ENCODE measurements around the gene TEX14.
"Not testable (repeated sequence)": the region's sequence is repeated elsewhere in the genome, so short reads cannot be mapped to it uniquely, and the experiment has no call there.

Gene TEX14

GRCh38 chr17:58593123-58593522 is 98.7 kb downstream of the TEX14 start:
- DNase-seq, result no peak

GRCh38 chr17:58591455-58591854 is 100.4 kb downstream of the TEX14 start:
- no peak for DNase-seq

DNA sequence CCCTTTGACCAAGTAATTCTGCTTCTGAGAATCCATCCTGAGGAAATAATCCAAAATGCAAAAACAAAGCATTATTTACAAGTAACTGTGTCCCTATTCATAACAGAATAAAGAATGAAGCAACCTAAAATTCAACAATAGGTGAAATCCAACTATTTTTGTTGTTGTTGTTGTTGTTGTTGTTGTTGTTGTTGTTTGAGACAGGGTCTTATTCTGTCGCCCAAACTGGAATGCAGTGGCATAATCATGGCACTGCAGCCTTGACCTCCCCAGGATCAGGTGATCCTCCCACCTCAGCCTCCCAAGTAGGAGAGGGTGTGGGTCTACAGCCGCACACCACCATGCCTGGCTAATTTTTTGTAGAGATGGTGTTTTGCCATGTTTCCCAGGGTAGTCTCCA is 101.5 kb downstream of the TEX14 start:
- no peak for DNase-seq

- DNase-seq, result peak; percentile 55
Measured at GRCh38 chr17:58587713-58588117, 104.1 kb downstream of the TEX14 start.

- DNase-seq, result no peak
Measured at GRCh38 chr17:58586009-58586644, 105.7 kb downstream of the TEX14 start.

- DNase-seq, result no peak
Measured at GRCh38 chr17:58585554-58585953, 106.3 kb downstream of the TEX14 start.

GRCh38 chr17:58583486-58583885 is 108.4 kb downstream of the TEX14 start:
- no peak for DNase-seq

DNA sequence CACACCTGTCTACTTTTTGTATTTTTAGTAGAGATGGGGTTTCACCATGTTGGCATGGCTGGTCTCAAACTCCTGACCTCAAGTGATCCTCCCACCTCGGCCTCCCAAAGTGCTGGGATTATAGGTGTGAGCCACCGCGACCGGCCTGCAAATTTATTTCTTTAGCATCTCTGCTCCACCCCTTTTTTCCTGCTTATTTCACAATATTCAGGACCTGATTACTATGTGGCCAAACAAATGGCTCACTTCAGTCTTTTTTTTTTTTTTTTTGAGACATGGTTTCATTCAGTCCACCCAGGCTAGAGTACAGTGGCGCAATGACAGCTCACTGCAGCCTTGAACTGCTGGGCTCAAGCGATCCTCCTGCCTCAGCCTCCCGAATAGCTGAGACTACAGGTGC is 109.1 kb downstream of the TEX14 start:
- DNase-seq, result not testable (repeated sequence)

- no peak for DNase-seq
Measured at GRCh38 chr17:58580671-58581070, 111.2 kb downstream of the TEX14 start.

DNA sequence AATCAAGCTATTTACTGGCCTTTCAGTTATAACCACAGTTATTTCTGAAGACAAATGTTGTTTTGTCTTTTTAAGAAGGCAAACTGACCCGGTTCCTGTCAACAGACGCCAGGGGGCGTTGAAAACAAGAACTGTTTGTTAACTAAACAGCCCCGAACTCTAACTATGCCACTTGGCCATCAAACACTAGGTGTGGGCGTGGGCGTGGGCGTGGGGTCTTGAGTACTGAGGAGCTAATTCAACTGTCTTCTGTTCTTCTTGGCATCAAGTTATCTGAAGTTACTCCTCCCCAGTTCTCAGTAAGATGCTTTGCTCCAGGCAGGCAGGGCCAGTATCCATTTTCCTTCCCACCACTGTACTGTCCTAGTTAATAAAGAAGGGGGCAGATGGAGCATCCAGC is 114.1 kb downstream of the TEX14 start:
- DNase-seq, result peak; percentile 30

- DNase-seq, result no peak
Measured at GRCh38 chr17:58576679-58577367, 115.0 kb downstream of the TEX14 start.

GRCh38 chr17:58575511-58575910 is 116.3 kb downstream of the TEX14 start:
- no peak for DNase-seq

- no peak for DNase-seq
Measured at GRCh38 chr17:58574025-58574424, 117.8 kb downstream of the TEX14 start.

DNA sequence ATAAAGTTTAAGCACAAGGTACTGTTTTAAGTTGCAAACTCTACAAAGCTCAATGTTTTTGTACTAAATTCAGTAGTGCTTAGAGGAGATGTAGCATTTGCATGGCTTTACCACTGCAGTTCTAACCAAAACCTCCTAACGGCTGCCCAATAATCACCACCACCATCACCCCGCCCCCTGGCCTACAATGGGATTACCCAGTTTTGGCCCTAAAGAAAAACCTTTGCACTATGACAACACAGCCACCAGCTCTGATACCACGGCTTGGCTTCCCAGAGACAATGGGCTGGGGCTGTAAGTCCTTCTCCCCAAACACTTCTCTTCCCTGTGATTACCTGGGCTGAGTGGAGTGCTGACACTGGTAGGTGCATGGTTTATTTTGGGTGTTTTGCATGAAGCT is 119.0 kb downstream of the TEX14 start:
- DNase-seq, result no peak

GRCh38 chr17:58570758-58571157 is 121.1 kb downstream of the TEX14 start:
- DNase-seq, result no peak

GRCh38 chr17:58569196-58569595 is 122.6 kb downstream of the TEX14 start:
- no peak for DNase-seq

DNA sequence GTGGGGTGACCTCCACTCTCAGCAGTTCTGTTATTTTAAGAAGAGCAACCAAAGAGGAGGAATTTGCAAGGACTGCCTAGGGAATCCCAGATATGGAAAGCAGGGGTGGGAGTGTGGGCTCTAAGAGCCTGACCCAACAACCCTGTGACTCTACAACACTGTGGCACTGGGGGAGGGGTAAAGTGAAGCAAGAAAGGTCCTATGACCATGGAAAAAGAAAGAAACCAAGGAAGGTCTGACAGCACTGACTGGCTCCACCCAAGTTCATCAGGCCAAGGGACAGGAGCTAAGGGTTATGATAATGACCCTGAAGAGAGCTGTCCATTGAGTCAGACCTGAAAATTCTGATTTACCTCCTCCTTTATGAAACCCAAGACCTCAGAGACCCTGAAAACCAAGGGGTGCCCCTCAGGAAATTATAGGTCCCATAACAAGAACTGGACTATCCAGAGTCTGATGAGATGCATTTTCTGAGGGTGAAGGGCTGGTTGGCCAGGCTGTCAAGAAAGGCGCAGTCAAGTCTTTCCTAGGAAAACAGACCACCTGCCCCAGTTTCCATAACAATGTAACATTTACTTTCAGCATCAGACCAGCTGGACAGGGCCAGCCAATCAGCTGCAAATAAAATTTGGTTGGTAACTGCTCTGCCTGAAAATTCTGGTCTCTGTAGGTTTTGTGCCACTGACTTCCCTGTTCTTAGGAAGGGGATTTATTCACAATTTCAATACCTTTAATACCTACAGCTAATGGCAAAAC is 123.6 kb downstream of the TEX14 start:
- no peak for DNase-seq

GRCh38 chr17:58565389-58566311 is 126.2 kb downstream of the TEX14 start:
- DNase-seq, result no peak

GRCh38 chr17:58564971-58565370 is 126.9 kb downstream of the TEX14 start:
- no peak for DNase-seq

- no peak for DNase-seq
Measured at GRCh38 chr17:58564243-58564642, 127.6 kb downstream of the TEX14 start.

GRCh38 chr17:58560511-58560910 is 131.3 kb downstream of the TEX14 start:
- DNase-seq, result no peak

- DNase-seq, result no peak
Measured at GRCh38 chr17:58557981-58558380, 133.9 kb downstream of the TEX14 start.

DNA sequence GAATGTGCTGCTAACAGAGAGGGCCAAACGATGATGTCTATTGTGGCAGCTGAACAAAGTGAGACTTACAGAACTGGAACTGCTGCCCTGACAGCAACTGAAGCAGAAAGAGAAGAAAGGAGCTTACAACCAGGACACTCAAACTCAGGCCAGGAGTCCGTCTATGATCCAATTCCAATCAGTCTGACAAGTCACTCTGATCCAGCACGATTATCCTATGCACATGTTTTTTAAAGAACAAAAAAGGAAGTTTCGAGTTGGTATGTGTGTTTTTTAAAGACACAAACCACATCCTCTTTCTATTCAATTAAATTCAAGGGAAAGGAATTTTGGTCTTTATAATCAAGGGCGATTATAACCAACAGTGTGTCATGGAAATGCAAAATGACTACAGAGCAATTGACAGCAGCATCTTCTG is 135.0 kb downstream of the TEX14 start:
- no peak for DNase-seq

Measured in CD4-positive, alpha-beta T cell treated with Interferon gamma for 1 hour (primary cell).